Stimulated activated CD8-positive, alpha-beta memory T cell treated with anti-CD3 and anti-CD28 coated beads, Interleukin-15, amount 100 ng/mL, for 4 hours (primary cell): Measurements from ENCODE around the gene EML1.

Experiments used
- DNase-seq, 2 donors: peaks; one replicate each; pipeline ENCODE4 v3.0.0-alpha.2; 2020; ENCODE audit warnings: low read depth in 2 of 2

The EML1 gene

GRCh38 chr14:99824776-99825175 lies 31.6 kb downstream of the EML1 start:
- no peak for DNase-seq

DNA sequence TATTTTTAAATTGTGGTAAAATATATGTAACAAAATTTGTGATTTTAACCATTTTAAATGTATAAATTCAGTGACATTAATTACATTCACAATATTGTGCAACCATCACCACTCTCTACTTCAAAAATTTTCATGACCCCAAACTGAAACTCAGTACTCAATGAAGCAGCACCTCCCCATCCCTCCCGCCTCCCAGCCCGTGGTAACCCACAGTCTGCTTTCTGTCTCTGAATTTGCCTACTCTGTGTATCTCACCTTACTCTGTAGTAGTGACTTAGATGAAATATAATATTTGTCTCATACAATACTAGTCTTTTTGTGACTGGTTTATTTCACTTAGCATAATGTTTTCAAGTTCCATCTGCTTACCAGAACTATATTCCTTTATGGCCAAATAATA lies 36.2 kb downstream of the EML1 start:
- no peak for DNase-seq

DNA sequence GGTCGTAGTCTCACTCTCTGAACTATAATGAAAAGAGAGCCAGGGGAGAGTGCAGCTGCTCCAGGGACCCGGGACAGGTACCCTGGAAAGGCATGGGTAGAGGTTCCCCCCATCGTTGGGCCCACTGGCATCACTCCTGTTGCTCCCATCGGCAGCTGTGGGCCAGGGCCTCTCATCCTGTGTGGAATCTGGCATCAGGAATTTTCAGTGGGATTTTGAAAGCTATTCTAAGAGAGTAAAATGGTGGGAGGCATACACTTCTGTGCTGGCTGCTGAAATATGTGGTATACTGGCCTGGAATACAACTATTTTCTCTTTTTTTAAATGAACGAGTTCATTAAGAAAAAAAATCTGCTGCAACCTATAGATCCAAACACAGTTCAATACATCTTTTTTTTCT lies 38.1 kb downstream of the EML1 start:
- DNase-seq = no peak

DNA sequence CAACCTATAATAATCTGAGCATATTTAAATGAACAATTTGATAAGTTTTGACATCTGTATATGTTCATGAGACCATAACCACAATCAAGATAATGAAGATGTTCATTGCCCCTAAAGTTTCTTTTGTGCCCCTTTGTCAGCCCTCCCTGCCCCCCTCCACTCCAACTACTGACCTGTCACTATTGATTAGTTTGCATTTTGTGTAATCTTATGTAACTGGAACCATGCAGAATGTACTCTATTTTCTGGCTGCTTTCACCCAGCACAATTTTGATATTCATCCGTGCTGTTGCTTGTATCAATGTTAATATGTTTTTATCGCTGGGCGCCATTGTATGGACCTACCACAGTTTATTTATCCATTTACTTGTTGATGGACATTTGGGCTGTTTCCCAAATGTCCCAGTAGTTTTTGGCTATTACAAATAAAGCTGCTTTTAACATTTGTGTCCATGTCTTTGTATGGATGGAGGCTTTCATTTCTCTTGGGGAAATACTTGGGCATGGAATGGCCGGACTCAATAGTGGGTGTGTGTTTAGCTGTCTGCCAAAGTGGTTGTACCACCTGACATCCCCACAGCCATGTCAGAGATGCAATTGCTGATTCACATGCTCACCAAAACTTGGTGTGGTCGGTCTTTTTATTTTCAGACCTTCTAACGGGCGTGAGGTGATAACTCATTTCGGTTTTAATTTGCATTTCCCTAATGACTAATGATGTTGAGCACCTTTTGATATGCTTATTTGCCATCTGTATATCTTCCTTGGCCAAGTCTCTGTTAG lies 38.9 kb downstream of the EML1 start:
- DNase-seq = no peak

GRCh38 chr14:99837822-99838221 lies 44.6 kb downstream of the EML1 start:
- no peak for DNase-seq

GRCh38 chr14:99838639-99839134 lies 45.5 kb downstream of the EML1 start:
- DNase-seq = no peak

DNA sequence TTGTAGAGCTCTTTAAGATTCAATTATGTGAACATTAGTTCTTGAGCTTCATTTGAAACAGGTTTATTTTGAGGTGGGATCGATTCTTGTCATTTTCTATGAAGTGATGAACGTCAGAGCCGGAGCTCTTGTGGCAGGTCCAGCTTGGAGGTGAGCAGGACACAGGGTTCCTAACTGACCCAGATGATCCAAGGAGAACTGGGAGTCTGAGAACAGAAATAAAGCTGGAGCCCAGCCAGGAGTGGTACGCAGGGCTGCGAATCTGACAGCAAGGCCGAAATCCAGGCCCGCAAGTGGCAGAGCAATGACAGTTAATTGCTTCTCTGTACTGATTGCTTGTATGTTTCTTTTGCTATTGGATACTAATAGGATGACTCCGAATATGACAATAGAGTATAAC lies 46.5 kb downstream of the EML1 start:
- no peak for DNase-seq

DNA sequence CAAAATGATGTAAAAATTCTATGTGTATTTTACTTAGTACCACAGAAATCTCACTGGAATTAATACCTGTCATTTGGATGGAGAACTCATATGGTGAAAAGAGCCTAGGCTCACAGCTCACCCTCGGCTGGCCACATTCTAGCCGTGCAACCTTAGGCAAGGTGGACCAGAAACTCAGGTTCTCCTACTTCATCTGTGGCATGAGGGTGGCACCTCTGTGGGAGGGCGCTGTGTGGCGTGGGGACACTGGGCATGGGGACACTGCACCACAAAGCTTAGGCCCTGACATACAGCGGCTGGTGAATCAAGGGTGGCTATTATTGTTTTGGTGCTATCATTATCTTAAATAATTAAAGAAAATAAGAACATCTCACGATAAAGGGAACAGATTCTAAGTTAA lies 47.1 kb downstream of the EML1 start:
- DNase-seq = no peak

GRCh38 chr14:99840774-99841305 lies 47.6 kb downstream of the EML1 start:
- no peak for DNase-seq

GRCh38 chr14:99841436-99842071 lies 48.3 kb downstream of the EML1 start:
- no peak for DNase-seq

GRCh38 chr14:99842141-99842540 lies 48.9 kb downstream of the EML1 start:
- DNase-seq = no peak

DNA sequence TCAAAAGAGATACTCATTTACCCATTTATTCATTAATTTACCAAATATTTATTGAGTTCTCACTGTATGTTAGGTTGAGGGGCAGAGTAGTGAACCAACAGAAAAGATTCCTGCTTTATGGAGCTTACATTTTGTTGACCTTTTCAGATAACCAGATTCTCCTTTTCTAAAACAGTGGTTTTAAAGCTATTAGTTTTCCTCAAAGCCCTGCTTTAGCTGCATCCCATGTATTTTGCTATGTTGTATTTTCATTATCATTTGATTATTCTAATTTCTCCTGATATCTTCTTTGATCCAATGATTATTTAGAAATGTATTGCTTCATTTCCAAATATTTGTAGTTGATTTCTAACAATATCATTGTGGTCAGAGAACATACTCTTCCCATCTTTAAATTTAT lies 53.6 kb downstream of the EML1 start:
- DNase-seq = no peak

GRCh38 chr14:99850709-99851108 lies 57.5 kb downstream of the EML1 start:
- DNase-seq = no peak

GRCh38 chr14:99852578-99852977 lies 59.4 kb downstream of the EML1 start:
- no peak for DNase-seq

GRCh38 chr14:99853206-99853605 lies 60.0 kb downstream of the EML1 start:
- no peak for DNase-seq

DNA sequence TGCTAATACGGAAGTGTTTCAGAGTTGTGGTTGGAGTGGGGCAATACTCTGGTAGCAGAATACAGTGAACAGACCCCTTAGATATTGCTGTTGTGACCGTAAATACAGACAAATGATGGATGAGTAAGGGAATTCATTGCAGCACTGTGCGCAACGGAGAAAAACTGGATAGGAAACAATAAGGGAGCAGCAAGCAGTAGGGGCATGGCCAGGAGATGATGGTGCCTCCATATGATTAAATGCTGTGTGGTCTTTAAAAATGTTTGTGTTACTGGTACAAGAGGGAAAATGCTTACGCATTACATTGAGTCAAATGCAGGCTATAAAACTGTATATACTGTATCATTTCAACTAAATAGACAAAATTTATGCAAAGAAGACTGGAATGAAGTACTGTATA lies 61.6 kb downstream of the EML1 start:
- DNase-seq = no peak

GRCh38 chr14:99855271-99855670 lies 62.1 kb downstream of the EML1 start:
- no peak for DNase-seq

- no peak for DNase-seq
Measured at GRCh38 chr14:99857551-99857950, 64.3 kb downstream of the EML1 start.

GRCh38 chr14:99860219-99860618 lies 67.0 kb downstream of the EML1 start:
- DNase-seq = no peak

DNA sequence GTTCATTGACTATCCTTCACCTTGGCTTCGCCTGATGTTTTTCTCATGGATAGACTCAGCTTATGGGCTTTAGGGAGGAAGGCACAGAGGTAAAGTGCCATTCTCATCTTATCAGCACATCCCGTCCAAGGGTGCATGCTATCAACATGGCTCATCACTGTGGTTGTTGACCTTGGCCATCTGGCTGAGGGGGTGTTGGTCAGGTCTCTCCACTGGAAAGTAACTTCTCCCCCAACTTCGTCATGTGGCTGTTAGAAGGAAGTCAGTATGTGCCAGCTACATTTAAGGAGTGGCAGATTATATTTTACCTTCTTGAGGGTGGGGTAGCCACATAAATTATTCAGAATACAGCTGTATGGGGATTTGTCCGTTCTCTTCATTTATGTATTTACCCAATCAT lies 68.9 kb downstream of the EML1 start:
- DNase-seq = no peak

GRCh38 chr14:99863059-99863458 lies 69.8 kb downstream of the EML1 start:
- DNase-seq = no peak

DNA sequence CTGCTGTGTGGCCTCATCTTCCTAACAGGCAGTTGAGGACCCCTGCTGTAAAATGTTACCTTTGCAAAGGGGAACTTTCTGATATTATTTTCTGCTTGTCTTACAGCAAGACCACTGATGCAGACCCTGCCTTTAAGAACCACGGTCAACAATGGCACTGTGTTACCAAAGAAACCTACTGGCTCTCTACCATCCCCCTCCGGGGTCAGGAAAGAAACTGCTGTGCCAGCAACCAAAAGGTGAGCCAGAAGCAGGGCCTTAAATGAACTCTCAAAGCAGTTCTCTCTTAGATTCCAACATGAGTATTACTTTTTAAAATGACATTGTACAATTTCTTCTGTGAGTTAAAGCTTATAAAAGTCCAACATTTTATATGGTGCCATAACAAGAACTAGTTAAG lies 72.2 kb downstream of the EML1 start:
- no peak for DNase-seq

GRCh38 chr14:99870617-99871016 lies 77.4 kb downstream of the EML1 start:
- DNase-seq = no peak
